Endothelial cell of umbilical vein (primary cell): Measurements from ENCODE around the gene CHADL.

Experiments used
- EZH2 ChIP-seq: IDR thresholded peaks from 2 replicates; pipeline ENCODE4 v1.6.1; 2012; ENCODE audit warnings: borderline replicate concordance, low read depth, mild to moderate bottlenecking, moderate library complexity, low read length, inconsistent platforms; ENCODE audit not compliant: severe bottlenecking
- MYC ChIP-seq: IDR thresholded peaks from one replicate; pipeline ENCODE4 v1.6.1; 2011; ENCODE audit warnings: mild to moderate bottlenecking, low read depth, low read length

- TF ChIP-seq EZH2, result no peak
- TF ChIP-seq MYC, result no peak
Measured at GRCh38 chr22:41245917-41246499, 5.3 kb upstream of the CHADL start.
